ENCODE measurements around the gene ATP8B3. TPM values are rescaled to one million over a fixed set of nuclear protein-coding genes. Genes with fewer than 3 reads are reported as not detected.

ATP8B3 gene
- total and polyA plus RNA-seq, 2 donors from 2014 or later, result 0.24 to 3.6 TPM

DNA sequence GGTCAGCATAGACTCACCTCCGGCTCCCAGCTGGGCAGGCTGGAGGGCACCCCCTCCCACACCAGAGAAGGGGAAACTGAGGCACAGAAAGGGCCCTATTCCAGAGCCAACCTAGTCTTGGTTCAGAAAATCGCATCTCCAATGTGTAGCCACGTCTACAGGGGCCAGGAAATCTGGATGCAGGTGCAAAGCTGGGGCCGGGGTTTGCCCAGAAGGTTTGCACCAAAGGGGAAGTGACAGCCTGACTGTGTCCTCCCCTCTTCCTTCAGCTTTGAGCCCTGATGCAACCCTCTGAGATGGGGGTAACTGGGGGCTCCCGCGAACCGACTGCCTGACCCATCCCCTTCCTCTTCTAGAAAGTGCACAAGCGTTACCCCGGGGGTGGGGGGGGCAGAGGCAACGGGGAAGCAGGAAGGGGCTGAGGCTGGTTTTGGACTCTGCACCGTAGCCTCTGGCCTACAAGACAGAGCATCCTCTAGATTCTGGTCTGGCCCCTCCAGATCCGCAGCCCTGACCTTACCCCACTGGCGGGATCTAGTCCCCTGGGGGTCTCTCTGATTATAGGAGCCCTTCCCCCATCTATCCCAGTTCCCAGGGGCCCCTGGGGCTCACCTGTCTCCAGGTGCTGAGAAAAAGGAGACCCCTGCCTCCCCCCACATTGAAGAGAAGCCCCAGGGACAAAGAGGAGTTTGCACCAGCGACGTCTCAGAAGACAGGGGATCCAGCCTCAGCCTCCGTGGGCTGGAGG, 59.9 kb downstream of the ATP8B3 start:
- H3K27ac ChIP-seq (ENCODE audit: low read depth in 2 of 2, low read length in 2 of 2), result no peak overlapping the region
- no peak overlapping the region for H3K4me3 ChIP-seq (ENCODE audit: low read length in 3 of 3)
- TF ChIP-seq, protein P1, sequence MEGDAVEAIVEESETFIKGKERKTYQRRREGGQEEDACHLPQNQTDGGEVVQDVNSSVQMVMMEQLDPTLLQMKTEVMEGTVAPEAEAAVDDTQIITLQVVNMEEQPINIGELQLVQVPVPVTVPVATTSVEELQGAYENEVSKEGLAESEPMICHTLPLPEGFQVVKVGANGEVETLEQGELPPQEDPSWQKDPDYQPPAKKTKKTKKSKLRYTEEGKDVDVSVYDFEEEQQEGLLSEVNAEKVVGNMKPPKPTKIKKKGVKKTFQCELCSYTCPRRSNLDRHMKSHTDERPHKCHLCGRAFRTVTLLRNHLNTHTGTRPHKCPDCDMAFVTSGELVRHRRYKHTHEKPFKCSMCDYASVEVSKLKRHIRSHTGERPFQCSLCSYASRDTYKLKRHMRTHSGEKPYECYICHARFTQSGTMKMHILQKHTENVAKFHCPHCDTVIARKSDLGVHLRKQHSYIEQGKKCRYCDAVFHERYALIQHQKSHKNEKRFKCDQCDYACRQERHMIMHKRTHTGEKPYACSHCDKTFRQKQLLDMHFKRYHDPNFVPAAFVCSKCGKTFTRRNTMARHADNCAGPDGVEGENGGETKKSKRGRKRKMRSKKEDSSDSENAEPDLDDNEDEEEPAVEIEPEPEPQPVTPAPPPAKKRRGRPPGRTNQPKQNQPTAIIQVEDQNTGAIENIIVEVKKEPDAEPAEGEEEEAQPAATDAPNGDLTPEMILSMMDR (IDR thresholded peaks at IDR 0.05; ENCODE audit: borderline replicate concordance, extremely low read depth, insufficient read depth), result no peak
- no peak overlapping the region for H3K9ac ChIP-seq (ENCODE audit: low read length in 3 of 3)
- H3K27me3 ChIP-seq (ENCODE audit: control insufficient read depth, insufficient read depth, low read length), result peaks cover 37% of the 10 kb centered on the region
- H3K4me1 ChIP-seq (ENCODE audit: control insufficient read depth in 2 of 3, insufficient read depth in 2 of 3, low read depth in 1 of 3, low read length in 3 of 3), result no peaks in the 10 kb centered on the region
- H3K36me3 ChIP-seq (ENCODE audit: control insufficient read depth in 2 of 3, insufficient read depth in 3 of 3, low read length in 3 of 3), result no peaks in the 10 kb centered on the region
- H3K9me3 ChIP-seq (ENCODE audit: control insufficient read depth in 2 of 3, insufficient read depth in 1 of 3, low read length in 3 of 3), result no peaks in the 10 kb centered on the region
- FAIRE-seq (no peak), DNase-seq (peak in 1 of 5 donors; percentile 55)
- intact Hi-C loops (cut with DNase I), result no loop called here

DNA sequence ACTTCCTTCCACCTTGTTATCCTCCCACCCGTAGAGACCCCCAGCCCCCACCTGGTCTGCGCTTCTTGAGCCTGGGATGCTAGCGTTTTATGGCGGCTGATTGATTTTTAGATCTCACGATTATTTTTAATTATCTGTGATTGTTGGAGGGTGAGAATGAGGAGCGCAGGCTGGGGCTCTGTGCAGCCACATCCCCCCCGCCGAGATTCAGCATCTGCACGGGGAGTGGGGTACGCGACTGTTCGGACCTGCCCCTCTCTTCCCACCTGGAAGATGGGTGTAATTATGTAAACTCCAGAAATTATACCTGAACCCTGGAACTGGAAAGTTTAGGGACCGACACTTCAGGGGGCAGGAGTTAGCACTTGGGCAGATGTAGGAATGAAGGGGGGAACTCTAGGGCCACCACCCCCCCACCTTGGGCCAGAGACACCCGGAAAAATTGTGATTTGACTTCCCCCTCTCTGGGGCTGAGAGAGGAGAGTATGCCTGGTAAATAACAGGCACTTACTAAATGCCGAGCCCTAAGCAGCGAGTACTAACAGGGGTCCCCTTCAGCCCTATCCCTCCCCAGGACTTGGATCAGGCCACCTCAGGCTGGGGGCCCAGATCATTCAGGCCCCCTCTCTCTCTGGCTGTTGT, 60.6 kb downstream of the ATP8B3 start:
- intact Hi-C loops (cut with DNase I), result no loop called here
- no peak overlapping the region for H3K27ac ChIP-seq (ENCODE audit: low read depth in 2 of 2, low read length in 2 of 2)
- no peaks in the 10 kb centered on the region for H3K9me3 ChIP-seq (ENCODE audit: control insufficient read depth in 2 of 3, insufficient read depth in 1 of 3, low read length in 3 of 3)
- no peaks in the 10 kb centered on the region for H3K4me1 ChIP-seq (ENCODE audit: control insufficient read depth in 2 of 3, insufficient read depth in 2 of 3, low read depth in 1 of 3, low read length in 3 of 3)
- TF ChIP-seq, protein P1 (IDR thresholded peaks at IDR 0.05; ENCODE audit: borderline replicate concordance, extremely low read depth, insufficient read depth), result no peak
- DNase-seq, result no peak
- FAIRE-seq, result no peak
- no peaks in the 10 kb centered on the region for H3K36me3 ChIP-seq (ENCODE audit: control insufficient read depth in 2 of 3, insufficient read depth in 3 of 3, low read length in 3 of 3)
- H3K9ac ChIP-seq (ENCODE audit: low read length in 3 of 3), result no peak overlapping the region
- H3K4me3 ChIP-seq (ENCODE audit: low read length in 3 of 3), result no peak overlapping the region
- peaks cover 37% of the 10 kb centered on the region for H3K27me3 ChIP-seq (ENCODE audit: control insufficient read depth, insufficient read depth, low read length)

DNA sequence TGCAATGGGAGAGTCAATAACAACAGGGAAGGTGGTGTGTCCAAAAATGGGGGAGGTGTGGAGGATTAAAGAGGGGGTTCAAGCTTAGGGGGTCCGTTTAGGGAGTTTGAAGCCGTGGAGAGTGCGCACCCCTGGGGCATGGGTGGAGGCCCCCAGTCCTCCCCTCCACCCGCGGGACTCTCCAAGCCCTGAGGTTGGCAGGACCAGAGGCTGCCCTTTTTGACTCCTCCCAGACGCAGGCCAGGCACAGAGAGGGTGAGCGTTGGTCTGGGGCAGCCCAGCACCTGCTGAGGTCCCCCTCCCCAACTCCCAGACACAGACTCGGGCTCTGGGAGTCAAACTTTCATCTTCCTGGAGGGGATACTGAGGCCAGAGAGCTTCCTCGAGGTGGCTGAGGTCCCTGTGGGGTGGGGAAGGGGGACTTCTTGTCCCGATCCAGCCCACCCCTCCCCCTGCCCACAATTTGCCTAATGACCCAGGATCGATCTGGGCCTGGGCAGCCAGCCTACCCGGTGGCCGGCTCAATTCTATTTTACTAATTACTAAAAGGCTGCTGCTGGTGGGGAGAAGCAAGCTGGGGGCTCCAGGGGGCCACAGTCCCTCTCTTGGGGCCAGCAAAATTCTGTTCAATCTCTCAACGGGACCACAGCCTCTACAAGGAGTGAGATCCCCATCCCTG, 61.6 kb downstream of the ATP8B3 start:
- peak in 1 of 5 donors; percentile 58 for DNase-seq
- Histone ChIP-seq H3K27me3 (ENCODE audit: control insufficient read depth, insufficient read depth, low read length) (peaks cover 31% of the 10 kb centered on the region), H3K9me3 (ENCODE audit: control insufficient read depth in 2 of 3, insufficient read depth in 1 of 3, low read length in 3 of 3) (no peaks in the 10 kb centered on the region), H3K4me3 (ENCODE audit: low read length in 3 of 3) (no peak overlapping the region), H3K9ac (ENCODE audit: low read length in 3 of 3) (no peak overlapping the region), H3K27ac (ENCODE audit: low read depth in 2 of 2, low read length in 2 of 2) (no peak overlapping the region), H3K36me3 (ENCODE audit: control insufficient read depth in 2 of 3, insufficient read depth in 3 of 3, low read length in 3 of 3) (no peaks in the 10 kb centered on the region), H3K4me1 (ENCODE audit: control insufficient read depth in 2 of 3, insufficient read depth in 2 of 3, low read depth in 1 of 3, low read length in 3 of 3) (no peaks in the 10 kb centered on the region)
- FAIRE-seq, result no peak
- TF ChIP-seq, protein P1 (IDR thresholded peaks at IDR 0.05; ENCODE audit: borderline replicate concordance, extremely low read depth, insufficient read depth), result no peak
- intact Hi-C loops (cut with DNase I), result no loop called here
